GM18498 (cell line): Measurements from ENCODE around the gene DPYSL3.

ENCODE experiments used
- ATAC-seq: cut with Tn5 transposase; IDR thresholded peaks from one replicate; pipeline ENCODE4 v1.9.1; 2021; ENCODE audit warnings: mild to moderate bottlenecking, moderate library complexity; ENCODE audit not compliant: unreplicated experiment

The DPYSL3 gene

GRCh38 chr5:147406636-147407035, 103.2 kb downstream of the DPYSL3 start:
- no peak for ATAC-seq

- ATAC-seq: no peak
Measured at GRCh38 chr5:147404706-147405105, 105.2 kb downstream of the DPYSL3 start.

- peak; percentile 96 for ATAC-seq
Measured at GRCh38 chr5:147403651-147404640, 105.9 kb downstream of the DPYSL3 start.

GRCh38 chr5:147400881-147401280, 109.0 kb downstream of the DPYSL3 start:
- ATAC-seq: no peak

- ATAC-seq: no peak
Measured at GRCh38 chr5:147400126-147400809, 109.6 kb downstream of the DPYSL3 start.

GRCh38 chr5:147398860-147399259, 111.0 kb downstream of the DPYSL3 start:
- no peak for ATAC-seq

GRCh38 chr5:147397616-147398015, 112.3 kb downstream of the DPYSL3 start:
- no peak for ATAC-seq

GRCh38 chr5:147396070-147396823, 113.6 kb downstream of the DPYSL3 start:
- ATAC-seq: no peak

- no peak for ATAC-seq
Measured at GRCh38 chr5:147393874-147394672, 115.8 kb downstream of the DPYSL3 start.

- ATAC-seq: peak; percentile 98
Measured at GRCh38 chr5:147391781-147392180, 118.1 kb downstream of the DPYSL3 start.

GRCh38 chr5:147390654-147391225, 119.1 kb downstream of the DPYSL3 start:
- no peak for ATAC-seq

GRCh38 chr5:147388184-147389108, 121.4 kb downstream of the DPYSL3 start:
- no peak for ATAC-seq

- no peak for ATAC-seq
Measured at GRCh38 chr5:147387109-147387508, 122.8 kb downstream of the DPYSL3 start.

- ATAC-seq: no peak
Measured at GRCh38 chr5:147384346-147385193, 125.3 kb downstream of the DPYSL3 start.

- ATAC-seq: no peak
Measured at GRCh38 chr5:147382776-147383175, 127.1 kb downstream of the DPYSL3 start.

GRCh38 chr5:147381555-147381954, 128.3 kb downstream of the DPYSL3 start:
- ATAC-seq: no peak

GRCh38 chr5:147377682-147378081, 132.2 kb downstream of the DPYSL3 start:
- no peak for ATAC-seq

- no peak for ATAC-seq
Measured at GRCh38 chr5:147375151-147375550, 134.7 kb downstream of the DPYSL3 start.
